ENCODE measurements around the gene RNU5B-1. TPM values are rescaled to one million over a fixed set of nuclear protein-coding genes. Genes with fewer than 3 reads are reported as not detected.

The RNU5B-1 gene
- total and polyA plus RNA-seq, 9 of the 15 experiments (the other 6 are each of a cell fraction or from before 2014, with no cell fraction given) = 14.2 TPM; not detected in 8

GRCh38 chr15:65304381-65305149 lies at the start of gene RNU5B-1 (continued):
- TF ChIP-seq, protein P1, sequence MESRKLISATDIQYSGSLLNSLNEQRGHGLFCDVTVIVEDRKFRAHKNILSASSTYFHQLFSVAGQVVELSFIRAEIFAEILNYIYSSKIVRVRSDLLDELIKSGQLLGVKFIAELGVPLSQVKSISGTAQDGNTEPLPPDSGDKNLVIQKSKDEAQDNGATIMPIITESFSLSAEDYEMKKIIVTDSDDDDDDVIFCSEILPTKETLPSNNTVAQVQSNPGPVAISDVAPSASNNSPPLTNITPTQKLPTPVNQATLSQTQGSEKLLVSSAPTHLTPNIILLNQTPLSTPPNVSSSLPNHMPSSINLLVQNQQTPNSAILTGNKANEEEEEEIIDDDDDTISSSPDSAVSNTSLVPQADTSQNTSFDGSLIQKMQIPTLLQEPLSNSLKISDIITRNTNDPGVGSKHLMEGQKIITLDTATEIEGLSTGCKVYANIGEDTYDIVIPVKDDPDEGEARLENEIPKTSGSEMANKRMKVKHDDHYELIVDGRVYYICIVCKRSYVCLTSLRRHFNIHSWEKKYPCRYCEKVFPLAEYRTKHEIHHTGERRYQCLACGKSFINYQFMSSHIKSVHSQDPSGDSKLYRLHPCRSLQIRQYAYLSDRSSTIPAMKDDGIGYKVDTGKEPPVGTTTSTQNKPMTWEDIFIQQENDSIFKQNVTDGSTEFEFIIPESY (CRISPR knock-in tag; IDR thresholded peaks at IDR 0.05) = peak; percentile 64
- TF ChIP-seq, protein P2, sequence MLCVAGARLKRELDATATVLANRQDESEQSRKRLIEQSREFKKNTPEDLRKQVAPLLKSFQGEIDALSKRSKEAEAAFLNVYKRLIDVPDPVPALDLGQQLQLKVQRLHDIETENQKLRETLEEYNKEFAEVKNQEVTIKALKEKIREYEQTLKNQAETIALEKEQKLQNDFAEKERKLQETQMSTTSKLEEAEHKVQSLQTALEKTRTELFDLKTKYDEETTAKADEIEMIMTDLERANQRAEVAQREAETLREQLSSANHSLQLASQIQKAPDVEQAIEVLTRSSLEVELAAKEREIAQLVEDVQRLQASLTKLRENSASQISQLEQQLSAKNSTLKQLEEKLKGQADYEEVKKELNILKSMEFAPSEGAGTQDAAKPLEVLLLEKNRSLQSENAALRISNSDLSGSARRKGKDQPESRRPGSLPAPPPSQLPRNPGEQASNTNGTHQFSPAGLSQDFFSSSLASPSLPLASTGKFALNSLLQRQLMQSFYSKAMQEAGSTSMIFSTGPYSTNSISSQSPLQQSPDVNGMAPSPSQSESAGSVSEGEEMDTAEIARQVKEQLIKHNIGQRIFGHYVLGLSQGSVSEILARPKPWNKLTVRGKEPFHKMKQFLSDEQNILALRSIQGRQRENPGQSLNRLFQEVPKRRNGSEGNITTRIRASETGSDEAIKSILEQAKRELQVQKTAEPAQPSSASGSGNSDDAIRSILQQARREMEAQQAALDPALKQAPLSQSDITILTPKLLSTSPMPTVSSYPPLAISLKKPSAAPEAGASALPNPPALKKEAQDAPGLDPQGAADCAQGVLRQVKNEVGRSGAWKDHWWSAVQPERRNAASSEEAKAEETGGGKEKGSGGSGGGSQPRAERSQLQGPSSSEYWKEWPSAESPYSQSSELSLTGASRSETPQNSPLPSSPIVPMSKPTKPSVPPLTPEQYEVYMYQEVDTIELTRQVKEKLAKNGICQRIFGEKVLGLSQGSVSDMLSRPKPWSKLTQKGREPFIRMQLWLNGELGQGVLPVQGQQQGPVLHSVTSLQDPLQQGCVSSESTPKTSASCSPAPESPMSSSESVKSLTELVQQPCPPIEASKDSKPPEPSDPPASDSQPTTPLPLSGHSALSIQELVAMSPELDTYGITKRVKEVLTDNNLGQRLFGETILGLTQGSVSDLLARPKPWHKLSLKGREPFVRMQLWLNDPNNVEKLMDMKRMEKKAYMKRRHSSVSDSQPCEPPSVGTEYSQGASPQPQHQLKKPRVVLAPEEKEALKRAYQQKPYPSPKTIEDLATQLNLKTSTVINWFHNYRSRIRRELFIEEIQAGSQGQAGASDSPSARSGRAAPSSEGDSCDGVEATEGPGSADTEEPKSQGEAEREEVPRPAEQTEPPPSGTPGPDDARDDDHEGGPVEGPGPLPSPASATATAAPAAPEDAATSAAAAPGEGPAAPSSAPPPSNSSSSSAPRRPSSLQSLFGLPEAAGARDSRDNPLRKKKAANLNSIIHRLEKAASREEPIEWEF (CRISPR knock-in tag; IDR thresholded peaks at IDR 0.05) = peak; percentile 79; the same call in 1 of the 2 replicates
- TF ChIP-seq ZNF197 (CRISPR knock-in tag; IDR thresholded peaks at IDR 0.05; ENCODE audit: low read depth) (peak; percentile 81), C11orf30 (IDR thresholded peaks at IDR 0.05; ENCODE audit: low read depth) (no peak), ARID3A (IDR thresholded peaks at IDR 0.05; ENCODE audit: borderline replicate concordance, low read depth, low read length) (peak; percentile 98), HDAC2 (IDR thresholded peaks at IDR 0.05) (peak; percentile 55; the same call in 1 of the 2 replicates), LCOR (CRISPR knock-in tag; IDR thresholded peaks at IDR 0.05) (peak; percentile 97; the same call in 1 of the 2 replicates), FOXK1 (CRISPR knock-in tag; IDR thresholded peaks at IDR 0.05; ENCODE audit: borderline replicate concordance) (peak; percentile 100), RNF219 (CRISPR knock-in tag; IDR thresholded peaks at IDR 0.05) (peak; percentile 95), TRIM24 (IDR thresholded peaks at IDR 0.05) (no peak; a peak in 2 of 4 replicates)
- TF ChIP-seq, protein P3, sequence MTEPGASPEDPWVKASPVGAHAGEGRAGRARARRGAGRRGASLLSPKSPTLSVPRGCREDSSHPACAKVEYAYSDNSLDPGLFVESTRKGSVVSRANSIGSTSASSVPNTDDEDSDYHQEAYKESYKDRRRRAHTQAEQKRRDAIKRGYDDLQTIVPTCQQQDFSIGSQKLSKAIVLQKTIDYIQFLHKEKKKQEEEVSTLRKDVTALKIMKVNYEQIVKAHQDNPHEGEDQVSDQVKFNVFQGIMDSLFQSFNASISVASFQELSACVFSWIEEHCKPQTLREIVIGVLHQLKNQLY (CRISPR knock-in tag; conservative IDR thresholded peaks at IDR 0.05) = peak in 1 of 2 experiments; percentile 96; a peak in 2 of 4 replicates
- TF ChIP-seq, protein P4, sequence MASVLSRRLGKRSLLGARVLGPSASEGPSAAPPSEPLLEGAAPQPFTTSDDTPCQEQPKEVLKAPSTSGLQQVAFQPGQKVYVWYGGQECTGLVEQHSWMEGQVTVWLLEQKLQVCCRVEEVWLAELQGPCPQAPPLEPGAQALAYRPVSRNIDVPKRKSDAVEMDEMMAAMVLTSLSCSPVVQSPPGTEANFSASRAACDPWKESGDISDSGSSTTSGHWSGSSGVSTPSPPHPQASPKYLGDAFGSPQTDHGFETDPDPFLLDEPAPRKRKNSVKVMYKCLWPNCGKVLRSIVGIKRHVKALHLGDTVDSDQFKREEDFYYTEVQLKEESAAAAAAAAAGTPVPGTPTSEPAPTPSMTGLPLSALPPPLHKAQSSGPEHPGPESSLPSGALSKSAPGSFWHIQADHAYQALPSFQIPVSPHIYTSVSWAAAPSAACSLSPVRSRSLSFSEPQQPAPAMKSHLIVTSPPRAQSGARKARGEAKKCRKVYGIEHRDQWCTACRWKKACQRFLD (CRISPR knock-in tag; IDR thresholded peaks at IDR 0.05) = peak; percentile 63; the same call in 1 of the 2 replicates

Measured in K562 (cell line).